Measurements from ENCODE around the gene CNGA1. TPM values are rescaled to one million over a fixed set of nuclear protein-coding genes. Genes with fewer than 3 reads are reported as not detected.
"Not testable (repeated sequence)": the region's sequence is repeated elsewhere in the genome, so short reads cannot be mapped to it uniquely, and the experiment has no call there.

Gene CNGA1
- total RNA-seq, 1 donor = not detected

- no peak for DNase-seq (ENCODE audit: low read depth in 2 of 3, low spot score in 2 of 3)
Measured at GRCh38 chr4:47974566-47974965, 41.9 kb downstream of the CNGA1 start.

DNA sequence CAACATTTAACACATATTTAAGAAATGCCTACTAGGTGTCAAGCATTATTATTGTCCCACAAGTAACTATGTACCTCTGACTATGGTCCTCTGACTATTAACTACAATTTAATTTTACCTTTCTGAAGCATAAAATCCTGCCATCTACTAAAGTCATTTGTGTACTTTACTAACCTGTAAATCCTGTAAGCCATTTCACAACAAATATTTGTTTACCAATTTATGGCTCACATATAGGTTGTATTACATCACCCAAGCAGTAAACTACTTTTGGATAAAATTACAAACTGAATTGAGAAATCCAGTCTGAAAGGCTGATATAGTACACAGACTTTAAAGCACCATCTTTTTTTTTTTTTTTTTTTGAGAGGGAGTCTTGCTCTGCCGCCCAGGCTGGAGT, 43.8 kb downstream of the CNGA1 start:
- DNase-seq (ENCODE audit: low read depth in 2 of 3, low spot score in 2 of 3) = no peak

- DNase-seq (ENCODE audit: low read depth in 2 of 3, low spot score in 2 of 3) = no peak
Measured at GRCh38 chr4:47972181-47972580, 44.3 kb downstream of the CNGA1 start.

- no peak for DNase-seq (ENCODE audit: low read depth in 2 of 3, low spot score in 2 of 3)
Measured at GRCh38 chr4:47968847-47969246, 47.6 kb downstream of the CNGA1 start.

DNA sequence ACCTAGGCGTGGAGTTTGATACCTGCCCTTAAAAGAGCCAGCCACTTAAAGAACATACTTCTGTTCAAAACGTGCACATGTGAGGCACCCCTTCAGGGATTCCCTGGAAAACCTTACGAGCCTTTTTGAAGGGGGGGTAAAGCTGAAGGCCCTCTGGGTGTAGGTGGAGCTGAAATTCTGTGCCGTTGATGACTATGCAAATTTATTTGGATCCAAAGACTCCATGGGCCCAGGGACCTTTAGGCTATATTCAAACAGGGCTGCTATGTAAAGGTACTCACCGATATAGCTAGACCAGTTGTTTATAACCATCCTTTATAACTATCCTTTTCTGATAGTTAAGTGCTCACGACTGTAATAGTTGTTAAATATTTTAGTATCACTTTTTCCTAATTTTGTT, 61.8 kb downstream of the CNGA1 start:
- DNase-seq (ENCODE audit: low read depth in 2 of 3, low spot score in 2 of 3) = no peak

- no peak for DNase-seq (ENCODE audit: low read depth in 2 of 3, low spot score in 2 of 3)
Measured at GRCh38 chr4:47954245-47954644, 62.2 kb downstream of the CNGA1 start.

DNA sequence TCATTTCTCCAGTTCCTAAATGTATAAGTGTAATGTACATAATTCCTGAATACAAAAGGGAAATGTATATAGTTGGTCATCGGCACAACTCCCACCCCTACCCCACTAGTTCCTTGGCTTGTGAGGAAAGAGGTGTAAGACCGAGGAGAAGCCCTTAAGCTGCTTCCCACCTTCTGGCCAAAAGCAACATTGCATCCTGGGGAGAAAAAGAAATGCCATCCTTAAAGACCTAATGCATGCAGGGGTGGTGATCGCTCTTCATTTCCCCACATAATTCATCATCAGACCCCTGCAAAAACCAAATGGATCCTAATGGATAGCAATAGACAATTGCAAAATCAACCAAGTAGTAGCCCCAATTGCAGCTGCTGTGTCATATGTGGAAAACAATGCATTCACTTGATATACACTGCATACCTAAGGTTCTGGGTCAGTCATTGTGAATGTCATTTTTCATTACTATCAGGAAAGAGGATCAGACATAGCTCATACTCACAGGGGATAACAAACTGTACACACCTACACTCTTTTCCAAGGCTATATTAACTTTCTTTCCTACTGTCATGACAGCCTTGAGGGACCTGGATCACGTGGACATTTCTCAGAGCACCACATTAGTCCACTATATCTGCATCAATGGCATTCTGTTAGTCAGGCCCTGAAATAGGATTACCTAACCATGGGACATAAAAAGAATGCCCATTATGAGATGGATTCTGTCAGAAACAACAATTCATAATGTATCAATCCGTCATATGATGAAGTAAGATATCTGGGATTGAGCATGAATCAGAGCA, 70.4 kb downstream of the CNGA1 start:
- DNase-seq (ENCODE audit: low read depth in 2 of 3, low spot score in 2 of 3) = no peak

DNA sequence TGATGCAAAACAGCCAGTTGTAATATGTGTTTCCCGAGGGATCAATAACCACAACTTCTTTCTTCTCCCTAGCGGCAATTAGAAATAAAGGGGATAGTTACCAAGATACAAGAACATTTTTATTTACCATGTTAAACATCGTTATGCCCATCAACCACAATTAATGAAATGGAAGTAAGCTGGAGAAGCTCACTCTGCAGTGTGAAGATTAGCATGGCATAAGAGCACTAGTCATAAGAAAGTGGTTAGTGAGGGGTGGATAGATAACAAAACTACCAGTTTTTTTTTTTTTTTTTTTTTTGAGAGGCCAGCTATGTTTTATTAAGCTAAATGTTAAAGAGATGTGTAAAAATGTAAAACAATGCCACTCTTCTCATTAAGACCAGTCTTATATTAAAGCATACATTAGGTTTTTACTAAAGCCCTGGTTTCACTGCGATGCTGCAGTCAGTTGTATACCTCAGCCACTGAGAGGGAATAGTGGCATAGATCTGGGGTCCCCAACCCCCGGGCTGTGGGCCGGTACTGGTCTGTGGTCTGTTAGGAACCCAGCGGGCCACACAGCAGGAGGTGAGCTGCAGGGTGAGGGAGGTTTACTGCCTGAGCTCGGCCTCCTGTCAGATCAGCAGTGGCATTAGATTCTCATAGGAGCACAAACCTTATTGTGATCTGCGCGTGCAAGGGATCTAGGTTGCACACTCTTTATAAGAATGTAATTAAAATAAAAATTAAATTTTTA, 74.2 kb downstream of the CNGA1 start:
- no peak for DNase-seq (ENCODE audit: low read depth in 2 of 3, low spot score in 2 of 3)

DNA sequence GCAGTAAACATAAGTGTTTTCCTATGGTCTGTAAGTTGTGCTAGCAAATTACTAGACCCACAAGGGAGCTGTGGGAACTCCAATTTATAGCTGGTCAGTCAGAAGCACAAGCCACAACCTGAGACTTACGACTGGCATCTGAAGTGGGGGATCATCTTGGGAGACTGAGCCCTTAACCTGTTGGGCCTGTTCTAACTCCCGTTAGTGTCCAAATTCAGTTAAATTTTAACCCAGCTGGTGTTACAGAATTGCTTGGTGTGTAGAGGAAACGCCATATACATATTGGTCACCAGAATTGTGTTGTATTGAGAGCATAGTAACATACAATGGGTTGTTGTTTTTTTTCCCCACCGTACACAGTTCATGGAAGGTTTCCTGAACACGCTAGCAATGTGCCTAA, 77.0 kb downstream of the CNGA1 start:
- no peak for DNase-seq (ENCODE audit: low read depth in 2 of 3, low spot score in 2 of 3)

DNA sequence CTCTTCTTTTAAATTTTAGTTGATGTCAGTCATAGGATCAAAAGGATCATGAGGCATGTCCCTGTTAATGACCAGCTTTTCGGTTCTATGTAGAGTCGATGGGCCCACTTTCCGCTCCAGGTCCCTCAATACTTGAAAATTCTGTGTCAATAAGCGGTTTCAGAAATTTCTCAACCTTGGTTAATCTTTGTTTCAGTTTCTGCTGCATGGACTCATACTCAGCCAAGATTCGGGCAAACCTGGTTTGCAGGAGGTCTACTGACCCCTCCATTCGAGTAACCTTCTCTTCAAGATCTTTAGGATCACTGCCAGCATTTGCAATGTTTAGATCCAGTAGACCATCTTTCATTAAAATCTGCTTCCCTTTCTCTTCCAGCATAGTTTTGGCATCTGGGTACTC, 80.1 kb downstream of the CNGA1 start:
- no peak for DNase-seq (ENCODE audit: low read depth in 2 of 3, low spot score in 2 of 3)

- DNase-seq (ENCODE audit: low read depth in 2 of 3, low spot score in 2 of 3) = peak in 2 of 3 donors; percentile 43 to 67
Measured at GRCh38 chr4:47933840-47934239, 82.6 kb downstream of the CNGA1 start.

GRCh38 chr4:47930971-47931804, 85.3 kb downstream of the CNGA1 start:
- DNase-seq (ENCODE audit: low read depth in 2 of 3, low spot score in 2 of 3) = no peak

DNA sequence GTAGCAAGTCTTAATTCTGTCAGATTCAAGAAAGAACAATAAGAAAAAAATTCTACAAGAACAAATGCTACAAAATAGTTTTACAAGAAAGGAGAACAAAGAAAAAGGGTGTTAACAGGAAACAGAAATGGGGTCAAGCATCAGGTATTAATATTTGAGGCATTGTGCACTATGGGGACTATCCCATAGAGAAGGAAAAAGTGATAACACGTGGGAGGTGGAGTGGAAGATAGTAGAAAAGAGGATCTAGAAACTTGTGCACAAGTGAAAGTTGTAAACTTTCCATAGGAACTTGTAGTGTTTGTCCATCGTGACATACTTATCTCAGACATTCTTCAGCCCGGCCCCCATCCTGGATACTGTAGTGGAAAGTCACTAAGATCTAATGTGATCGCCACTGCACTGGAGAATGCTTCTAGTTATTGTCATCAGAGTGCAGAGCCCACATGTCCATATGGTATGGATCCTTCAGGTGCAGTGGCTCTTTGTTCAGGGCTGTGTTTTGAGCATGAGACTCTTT, 86.7 kb downstream of the CNGA1 start:
- DNase-seq (ENCODE audit: low read depth in 2 of 3, low spot score in 2 of 3) = no peak

DNA sequence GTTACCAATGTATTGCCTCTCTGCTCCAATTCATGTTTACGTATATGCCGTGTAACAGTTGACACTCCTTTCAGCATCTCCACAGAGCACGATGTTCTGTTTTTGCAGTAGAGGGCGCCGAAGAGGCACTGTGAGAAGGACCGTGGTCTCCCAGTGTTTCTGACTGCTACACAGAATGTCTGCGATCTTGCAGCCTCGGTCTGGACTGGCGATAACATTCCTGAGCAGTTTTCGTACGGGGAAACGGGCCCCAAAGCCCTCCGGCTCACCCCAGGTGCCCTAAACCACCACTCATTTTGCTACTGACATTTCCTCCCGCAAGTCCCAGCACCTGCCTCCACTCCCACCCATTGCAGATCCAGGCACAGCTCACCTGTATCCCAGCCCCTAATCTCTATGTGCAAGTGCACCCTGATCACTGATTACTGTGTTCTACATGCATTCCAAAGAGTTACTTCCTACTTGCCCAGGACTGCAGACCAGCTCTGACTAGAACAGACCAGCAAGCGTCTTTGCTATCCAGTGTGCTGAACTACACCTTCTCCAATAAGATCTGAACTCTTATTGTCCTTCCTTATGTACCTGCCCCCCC, 89.7 kb downstream of the CNGA1 start:
- peak in 2 of 3 donors; percentile 47 to 74 for DNase-seq (ENCODE audit: low read depth in 2 of 3, low spot score in 2 of 3)

DNA sequence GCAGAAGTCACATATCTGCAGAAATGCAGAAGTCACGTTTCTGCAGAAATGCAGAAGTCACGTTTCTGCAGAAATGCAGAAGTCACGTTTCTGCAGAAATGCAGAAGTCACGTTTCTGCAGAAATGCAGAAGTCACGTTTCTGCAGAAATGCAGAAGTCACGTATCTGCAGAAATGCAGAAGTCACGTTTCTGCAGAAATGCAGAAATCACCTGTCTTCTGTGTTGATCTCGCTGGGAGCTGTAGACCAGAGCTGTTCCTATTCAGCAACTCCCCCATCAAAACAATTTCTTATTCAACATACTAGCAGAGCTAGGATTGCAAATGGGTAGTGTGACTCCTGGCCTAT, 93.2 kb downstream of the CNGA1 start:
- DNase-seq (ENCODE audit: low read depth in 2 of 3, low spot score in 2 of 3) = peak in 1 of 3 donors; percentile 9

- not testable (repeated sequence) for DNase-seq (ENCODE audit: low read depth in 2 of 3, low spot score in 2 of 3)
Measured at GRCh38 chr4:47922436-47923260, 93.8 kb downstream of the CNGA1 start.

DNA sequence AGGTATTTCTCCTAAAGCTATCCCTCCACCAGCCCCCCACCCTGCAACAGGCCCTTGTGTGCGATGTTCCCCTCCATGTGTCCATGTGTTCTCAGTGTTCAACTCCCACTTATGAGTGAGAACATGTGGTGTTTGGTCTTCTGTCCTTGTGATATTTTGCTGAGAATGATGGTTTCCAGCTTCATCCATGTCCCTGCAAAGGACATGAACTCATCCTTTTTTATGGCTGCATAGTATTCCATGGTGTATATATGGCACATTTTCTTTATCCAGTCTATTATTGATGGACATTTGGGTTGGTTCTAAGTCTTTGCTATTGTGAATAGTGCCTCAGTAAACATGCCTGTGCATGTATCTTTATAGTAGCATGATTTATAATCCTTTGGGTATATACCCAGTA, 99.3 kb downstream of the CNGA1 start:
- DNase-seq (ENCODE audit: low read depth in 2 of 3, low spot score in 2 of 3) = not testable (repeated sequence)

DNA sequence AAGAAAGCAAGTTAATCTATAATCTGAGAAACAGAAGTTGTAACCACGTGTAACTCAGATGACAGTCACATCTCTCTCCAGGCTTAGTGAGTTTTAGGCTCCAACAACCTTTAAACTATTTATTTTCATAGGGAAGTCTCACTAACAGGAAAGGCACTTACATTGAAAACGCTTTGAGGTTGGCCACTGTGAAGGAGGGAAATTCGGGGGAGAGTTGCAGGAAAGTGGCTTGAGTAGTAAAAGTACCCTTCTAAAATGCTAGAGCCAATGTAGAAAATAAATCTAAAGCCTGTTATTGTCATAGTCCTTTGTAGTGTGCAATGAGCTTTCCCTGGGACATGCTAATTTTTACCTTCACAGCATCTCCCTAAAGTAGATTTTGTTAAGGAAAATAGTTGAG, 101.1 kb downstream of the CNGA1 start:
- DNase-seq (ENCODE audit: low read depth in 2 of 3, low spot score in 2 of 3) = no peak

DNA sequence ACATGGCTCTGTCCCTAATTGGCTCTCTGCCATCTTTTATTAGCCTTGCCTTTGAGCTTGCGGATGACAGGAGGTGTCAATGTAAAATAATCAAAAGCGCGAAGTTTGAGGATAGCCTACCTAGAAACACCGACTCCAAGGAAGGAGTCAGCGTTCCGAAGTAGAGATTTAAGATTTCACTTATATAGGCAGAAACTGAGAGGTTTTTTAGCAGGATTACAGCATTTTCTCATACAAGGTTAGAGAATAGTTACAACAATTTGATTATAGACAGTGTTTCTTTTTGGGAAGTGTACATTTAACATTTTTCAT, 101.6 kb downstream of the CNGA1 start:
- no peak for DNase-seq (ENCODE audit: low read depth in 2 of 3, low spot score in 2 of 3)

Data from hematopoietic multipotent progenitor cell (in vitro differentiated cells).